ENCODE results near the gene UNC45A. TPM values are rescaled to one million over a fixed set of nuclear protein-coding genes. Genes with fewer than 3 reads are reported as not detected.
A peak's percentile ranks its signal among the peaks of the same experiment; 100 is the strongest.

Gene UNC45A
- total and polyA plus RNA-seq, 2 of the 8 experiments (the other 6 are each of a cell fraction or from before 2014, with no cell fraction given): 74.1 to 84.2 TPM

- Histone ChIP-seq H3K27ac (ENCODE audit: low read depth, low read length) (no peak overlapping the region), H3K79me1 (ENCODE audit: low read depth, low read length) (no peaks in the 10 kb centered on the region), H4K5ac (ENCODE audit: insufficient read length, low read depth, low read length) (no peak overlapping the region), H3K4me2 (ENCODE audit: insufficient read depth in 1 of 2, low read depth in 2 of 2, low read length in 2 of 2) (no peak overlapping the region), H2BK5ac (ENCODE audit: low read depth, low read length) (no peak overlapping the region), H3K23ac (ENCODE audit: insufficient read length) (no peak overlapping the region), H3K14ac (ENCODE audit: insufficient read length) (no peak overlapping the region), H2AFZ (ENCODE audit: low read length) (no peak overlapping the region), H3K18ac (ENCODE audit: extremely low read depth, low read length) (no peak overlapping the region), H4K8ac (ENCODE audit: extremely low read depth, insufficient read depth, low read length) (peak overlapping the region; percentile 14; the same call in 1 of the 2 replicates), H3K36me3 (ENCODE audit: control insufficient read depth in 2 of 4, insufficient read depth in 4 of 4, low read length in 3 of 4) (peaks cover 19 to 78% (median 44%) of the 10 kb centered on the region in 4 experiments), H3K4ac (replicated peaks; ENCODE audit: insufficient read length, low read depth, low read length) (no peak overlapping the region), H3K9ac (replicated peaks in 1 of 4; ENCODE audit: extremely low read depth in 1 of 4, low read depth in 3 of 4, low read length in 3 of 4) (no peak overlapping the region), H3K4me1 (replicated peaks in 1 of 4; ENCODE audit: control insufficient read depth in 3 of 4, insufficient read depth in 4 of 4, low read length in 3 of 4) (no peaks in the 10 kb centered on the region), H3K9me3 (ENCODE audit: insufficient read depth in 2 of 2, low read depth in 1 of 2, low read length in 1 of 2) (no peaks in the 10 kb centered on the region), H2BK20ac (ENCODE audit: low read length) (no peak overlapping the region), H4K91ac (replicated peaks; ENCODE audit: insufficient read length, low read length) (no peak overlapping the region), H2AK5ac (ENCODE audit: low read depth, low read length) (no peak overlapping the region), H3K23me2 (ENCODE audit: low read depth, low read length) (no peaks in the 10 kb centered on the region), H3K79me2 (ENCODE audit: control insufficient read depth in 1 of 2, insufficient read depth in 2 of 2, low read length in 2 of 2) (no peaks in the 10 kb centered on the region), H4K20me1 (replicated peaks in 1 of 2; ENCODE audit: control insufficient read depth in 1 of 2, insufficient read depth in 2 of 2, low read length in 2 of 2) (peaks cover 2 to 4% of the 10 kb centered on the region in 2 experiments), H2BK15ac (ENCODE audit: low read length) (no peak overlapping the region), H3K56ac (replicated peaks; ENCODE audit: insufficient read length, low read depth, low read length) (no peak overlapping the region), H3K27me3 (replicated peaks in 1 of 4; ENCODE audit: control insufficient read depth in 3 of 4, extremely low read depth in 1 of 4, insufficient read depth in 3 of 4, low read length in 3 of 4) (no peaks in the 10 kb centered on the region), H3K4me3 (ENCODE audit: extremely low read depth in 1 of 4, insufficient read depth in 2 of 4, low read depth in 3 of 4, low read length in 4 of 4) (no peak overlapping the region), H2BK12ac (ENCODE audit: low read depth, low read length) (no peak overlapping the region), H2BK120ac (replicated peaks; ENCODE audit: low read depth, low read length) (no peak overlapping the region)
- FAIRE-seq (no peak), DNase-seq (ENCODE audit: low read depth in 1 of 2, low spot score in 2 of 2) (no peak)
- ChIA-PET CTCF (ENCODE audit: partially characterized antibody) (interaction anchor here (0.9 to 20.7 kb wide), 4 partner anchors 7 to 144 kb away, joined by 3 to 306 read pairs (median 154); partner anchors contain the start of genes HDDC3, RCCD1 and UNC45A), POLR2A (ENCODE audit: partially characterized antibody) (interaction anchor here (0.5 to 0.8 kb wide), 2 partner anchors 15 to 46 kb away, joined by 3 read pairs; no protein-coding TSS in a partner anchor)
- 94% methylated on average over 16 of the region's 16 CpGs; no CpG with 5 or more reads in 1 of the 2 experiments for WGBS, 2 experiments (ENCODE audit: extremely low coverage in 1 of 2, insufficient coverage in 1 of 2, insufficient read length in 1 of 2, insufficient replicate concordance in 2 of 2, low coverage in 1 of 2, low lambda C conversion rate in 2 of 2, missing lambda C conversion rate in 1 of 2)
- no peak for TF ChIP-seq RXRA (IDR thresholded peaks at IDR 0.05; ENCODE audit: insufficient read depth, low read depth, low read length)
- TF ChIP-seq SIRT6 (IDR thresholded peaks at IDR 0.05; ENCODE audit: low read length): no peak
- no peak for TF ChIP-seq JUN (IDR thresholded peaks at IDR 0.05; ENCODE audit: low read depth, low read length)
Observed at GRCh38 chr15:90946538-90946937, 11.5 kb downstream of the UNC45A start.
